PC-3 (cell line): Measurements from ENCODE around the gene FBXL4. TPM values are rescaled to one million over a fixed set of nuclear protein-coding genes. Genes with fewer than 3 reads are reported as not detected.

Experiments
- ATAC-seq: fragments of 200-7000 bp; cut with Tn5 transposase; 2 replicates; pipeline ENCODE4 v1.9.1; 2020; ENCODE audit warnings: mild to moderate bottlenecking, moderate library complexity
- BruUV-seq: library from RNA; stranded (reverse); fragments of 400-500 nt; replicated peaks from 2 replicates; lab custom pipeline; 2021; lab: Mats Ljungman, UMichigan
- CTCF ChIA-PET: fragments of 300-600 bp; sonication (Branson Sonifier 250); formaldehyde crosslinking; loops from one replicate; lab custom pipeline; 2022; ENCODE audit warnings: antibody characterized with exemption; lab: Charles Lee
- POLR2A ChIA-PET: fragments of 300-600 bp; sonication (Branson Sonifier 250); formaldehyde crosslinking; loops from one replicate; lab custom pipeline; 2022; ENCODE audit warnings: antibody characterized with exemption; ENCODE audit not compliant: unreplicated experiment; lab: Charles Lee
- DNase-seq: peaks from one replicate; pipeline ENCODE4 v3.0.0-alpha.2; 2015
- H2AFZ ChIP-seq: fragments of 300-600 bp; sonication (generic); 2 replicates; pipeline ENCODE4 v1.6.0; 2016; ENCODE audit warnings: antibody characterized with exemption, low read length
- H3F3A ChIP-seq: fragments of 300-600 bp; sonication (generic); one replicate; pipeline ENCODE4 v1.6.0; 2017; ENCODE audit warnings: antibody characterized with exemption, low read length, control low read depth, mild to moderate bottlenecking; ENCODE audit not compliant: unreplicated experiment
- H3K27ac ChIP-seq: fragments of 300-600 bp; sonication (generic); 2 replicates; pipeline ENCODE4 v1.5.1; 2016; ENCODE audit warnings: mild to moderate bottlenecking, low read length
- H3K27me3 ChIP-seq: fragments of 300-600 bp; sonication (generic); 2 replicates; pipeline ENCODE4 v1.6.1; 2016; ENCODE audit warnings: low read length, mixed read lengths
- H3K36me3 ChIP-seq: fragments of 300-600 bp; sonication (generic); 2 replicates; pipeline ENCODE4 v1.6.1; 2016; ENCODE audit warnings: low read depth, mixed run types, low read length, mixed read lengths
- H3K4me1 ChIP-seq: fragments of 300-600 bp; sonication (generic); 2 replicates; pipeline ENCODE4 v1.5.1; 2016; ENCODE audit warnings: low read length; ENCODE audit not compliant: insufficient read depth
- H3K4me2 ChIP-seq: fragments of 300-600 bp; sonication (generic); 2 replicates; pipeline ENCODE4 v1.6.0; 2016; ENCODE audit warnings: low read length
- H3K4me3 ChIP-seq: fragments of 300-600 bp; sonication (generic); 2 replicates; pipeline ENCODE4 v1.5.1; 2016; ENCODE audit warnings: mild to moderate bottlenecking, low read length, mixed read lengths
- H3K79me2 ChIP-seq: fragments of 300-600 bp; sonication (generic); 2 replicates; pipeline ENCODE4 v1.6.1; 2017; ENCODE audit warnings: low read length, mixed read lengths
- H3K9ac ChIP-seq: fragments of 300-600 bp; sonication (generic); 2 replicates; pipeline ENCODE4 v1.6.0; 2016; ENCODE audit warnings: mild to moderate bottlenecking, low read length
- H3K9me2 ChIP-seq: fragments of 300-600 bp; sonication (generic); replicated peaks from 2 replicates; pipeline ENCODE4 v1.6.1; 2016; ENCODE audit warnings: mixed run types, low read length, mixed read lengths
- H3K9me3 ChIP-seq: fragments of 300-600 bp; sonication (generic); 2 replicates; pipeline ENCODE4 v1.6.1; 2016; ENCODE audit warnings: low read length, mixed read lengths
- H4K20me1 ChIP-seq: fragments of 300-600 bp; sonication (generic); 2 replicates; pipeline ENCODE4 v1.6.1; 2016; ENCODE audit warnings: low read length, mixed read lengths
- EZH2 ChIP-seq: fragments of 300-600 bp; sonication (generic); IDR thresholded peaks from one replicate; pipeline ENCODE4 v1.6.1; 2017; ENCODE audit warnings: antibody characterized with exemption, mild to moderate bottlenecking, low read length; ENCODE audit not compliant: unreplicated experiment
- EZH2phosphoT487 ChIP-seq: fragments of 300-600 bp; sonication (generic); IDR thresholded peaks from 2 replicates; pipeline ENCODE4 v1.6.1; 2018; ENCODE audit warnings: mild to moderate bottlenecking, antibody characterized with exemption, low read length, borderline replicate concordance
- intact Hi-C: fragments of 100-400 bp; cut with micrococcal nuclease; formaldehyde crosslinking; loops from 2 replicates; pipeline ENCODE4 v1.9.0; 2023
- total RNA-seq: library from RNA; depleted of rRNA; stranded (reverse); fragments of >200 nt; gene quantifications from 2 replicates; pipeline ENCODE4 v1.2.3, GENCODE V29; 2014
- TF ChIP-seq, protein P1 (sequence below): fragments of 300-600 bp; sonication (generic); conservative IDR thresholded peaks from 2 replicates; pipeline ENCODE4 v1.5.1; 2017; ENCODE audit warnings: antibody characterized with exemption, low read depth, mild to moderate bottlenecking, low read length

Gene FBXL4
- total RNA-seq, 1 experiment from 2014 or later: 3.8 TPM

DNA sequence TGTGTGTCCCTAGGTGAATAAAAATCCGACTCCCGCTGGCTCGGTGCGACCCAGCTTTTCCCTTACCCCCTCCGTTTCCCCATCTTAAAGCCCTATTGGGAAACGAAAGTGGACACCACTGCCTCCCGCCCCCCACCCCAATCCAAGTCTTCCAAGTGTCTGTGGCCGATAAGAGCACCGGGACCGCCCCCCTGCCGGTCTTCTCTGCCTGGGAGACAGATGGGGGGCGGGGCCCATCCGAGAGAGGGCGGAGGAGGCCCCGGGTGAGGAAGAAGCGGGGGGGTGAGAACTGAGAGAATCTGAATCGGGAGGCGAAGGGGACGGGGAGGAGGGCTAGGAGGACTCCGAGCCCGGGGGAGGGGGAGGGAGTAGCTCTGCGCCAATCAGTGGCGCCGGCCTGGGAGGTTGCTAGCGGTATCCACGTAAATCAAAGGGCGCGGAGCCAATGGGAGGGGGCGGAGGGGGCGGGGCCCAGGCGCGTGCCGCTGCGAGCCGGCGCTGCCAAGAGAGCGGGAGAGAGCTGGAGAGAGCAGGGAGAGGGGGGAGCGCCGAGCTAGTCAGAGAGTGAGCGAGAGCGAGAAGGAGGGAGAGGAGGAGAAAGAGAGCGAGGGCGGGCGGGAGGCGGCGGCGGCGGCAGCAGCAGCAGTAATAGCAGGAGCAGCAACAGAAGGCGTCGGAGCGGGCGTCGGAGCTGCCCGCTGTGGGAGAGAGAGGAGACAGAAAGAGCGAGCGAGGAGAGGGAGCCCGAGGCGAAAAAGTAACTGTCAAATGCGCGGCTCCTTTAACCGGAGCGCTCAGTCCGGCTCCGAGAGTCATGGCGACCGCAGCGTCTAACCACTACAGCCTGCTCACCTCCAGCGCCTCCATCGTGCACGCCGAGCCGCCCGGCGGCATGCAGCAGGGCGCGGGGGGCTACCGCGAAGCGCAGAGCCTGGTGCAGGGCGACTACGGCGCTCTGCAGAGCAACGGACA, 113.4 kb downstream of the FBXL4 start, which contains the start of gene POU3F2:
Gene POU3F2 (plus strand): TSS at position 515 of the 972 bp plus-strand sequence. CDS start 300 bp downstream, at position 815.
- POLR2A ChIA-PET: no interaction called here
- Histone ChIP-seq H3K9me3 (no peaks in the 10 kb centered on the region), H3K4me1 (no peaks in the 10 kb centered on the region; the same call in 1 of the 2 replicates), H3F3A (no peaks in the 10 kb centered on the region), H3K4me3 (peak within 1 kb of the TSS; percentile 70), H3K36me3 (no peaks in the 10 kb centered on the region), H3K9me2 (no peaks in the 10 kb centered on the region), H4K20me1 (no peaks in the 10 kb centered on the region), H3K27me3 (peaks cover 90% of the 10 kb centered on the region), H2AFZ (peak within 1 kb of the TSS; percentile 42), H3K27ac (no peak within 1 kb of the TSS), H3K9ac (no peak within 1 kb of the TSS), H3K79me2 (no peaks in the 10 kb centered on the region), H3K4me2 (peak within 1 kb of the TSS; percentile 83)
- CTCF ChIA-PET: interaction anchor here (0.6 to 1.0 kb wide), 2 partner anchors 65 to 146 kb away, joined by 4 to 8 read pairs; no protein-coding TSS in a partner anchor
- TF ChIP-seq, protein P1, sequence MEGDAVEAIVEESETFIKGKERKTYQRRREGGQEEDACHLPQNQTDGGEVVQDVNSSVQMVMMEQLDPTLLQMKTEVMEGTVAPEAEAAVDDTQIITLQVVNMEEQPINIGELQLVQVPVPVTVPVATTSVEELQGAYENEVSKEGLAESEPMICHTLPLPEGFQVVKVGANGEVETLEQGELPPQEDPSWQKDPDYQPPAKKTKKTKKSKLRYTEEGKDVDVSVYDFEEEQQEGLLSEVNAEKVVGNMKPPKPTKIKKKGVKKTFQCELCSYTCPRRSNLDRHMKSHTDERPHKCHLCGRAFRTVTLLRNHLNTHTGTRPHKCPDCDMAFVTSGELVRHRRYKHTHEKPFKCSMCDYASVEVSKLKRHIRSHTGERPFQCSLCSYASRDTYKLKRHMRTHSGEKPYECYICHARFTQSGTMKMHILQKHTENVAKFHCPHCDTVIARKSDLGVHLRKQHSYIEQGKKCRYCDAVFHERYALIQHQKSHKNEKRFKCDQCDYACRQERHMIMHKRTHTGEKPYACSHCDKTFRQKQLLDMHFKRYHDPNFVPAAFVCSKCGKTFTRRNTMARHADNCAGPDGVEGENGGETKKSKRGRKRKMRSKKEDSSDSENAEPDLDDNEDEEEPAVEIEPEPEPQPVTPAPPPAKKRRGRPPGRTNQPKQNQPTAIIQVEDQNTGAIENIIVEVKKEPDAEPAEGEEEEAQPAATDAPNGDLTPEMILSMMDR: no peak
- TF ChIP-seq EZH2phosphoT487 (no peak), EZH2 (no peak)
- intact Hi-C loops: no loop called here
- DNase-seq (peak; percentile 61), ATAC-seq (peak; percentile 63)
- BruUV-seq: no TSS peak

DNA sequence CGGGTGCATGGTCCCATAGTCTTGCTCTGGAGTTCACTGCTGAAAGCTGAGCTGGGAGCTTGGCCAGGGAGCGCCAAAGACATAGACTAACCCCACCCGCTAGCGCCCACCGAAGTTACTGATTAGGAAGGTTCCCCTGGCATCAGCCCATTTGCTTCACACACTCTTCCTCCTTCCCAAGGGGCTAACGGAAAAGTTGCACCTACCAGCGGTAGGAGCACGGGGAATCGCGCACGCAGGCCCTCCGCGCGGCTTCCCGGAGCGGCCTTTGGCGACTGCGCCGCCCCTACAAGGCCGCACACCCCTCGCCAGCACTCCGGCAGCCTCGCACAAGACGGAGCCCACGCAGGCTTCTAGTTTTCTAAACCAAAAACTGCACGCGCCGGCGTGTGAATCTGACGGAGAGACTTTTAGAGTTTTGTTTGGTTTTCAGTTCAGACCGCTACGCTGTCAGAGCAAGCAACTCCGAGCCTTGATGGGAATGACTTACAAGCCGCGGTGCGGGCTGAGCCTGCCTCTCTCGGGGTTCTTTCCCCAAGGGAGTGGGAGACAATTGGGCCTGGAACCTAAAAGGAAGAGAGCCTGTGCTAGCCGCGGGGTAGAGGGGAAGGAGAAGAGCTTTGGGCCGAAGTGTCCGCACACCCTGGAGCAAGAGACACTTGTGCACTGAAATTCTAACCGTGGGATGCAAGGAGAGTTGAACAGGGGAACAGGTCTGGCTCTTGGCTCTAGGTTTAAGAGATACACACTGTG, 114.3 kb downstream of the FBXL4 start:
- TF ChIP-seq, protein P1: no peak
- no peak for TF ChIP-seq EZH2
- no peak for TF ChIP-seq EZH2phosphoT487
- Histone ChIP-seq H3K9me3 (no peaks in the 10 kb centered on the region), H2AFZ (peak overlapping the region; percentile 42), H3K4me2 (peak overlapping the region; percentile 83), H3F3A (no peaks in the 10 kb centered on the region), H3K9me2 (no peaks in the 10 kb centered on the region), H3K27ac (no peak overlapping the region), H4K20me1 (no peaks in the 10 kb centered on the region), H3K27me3 (peaks cover 90% of the 10 kb centered on the region), H3K4me1 (no peaks in the 10 kb centered on the region; the same call in 1 of the 2 replicates), H3K79me2 (no peaks in the 10 kb centered on the region), H3K9ac (no peak overlapping the region), H3K36me3 (no peaks in the 10 kb centered on the region), H3K4me3 (peak overlapping the region; percentile 70)
- intact Hi-C loops: no loop called here
- ChIA-PET CTCF (interaction anchor here (0.6 to 1.0 kb wide), 2 partner anchors 64 to 147 kb away, joined by 4 to 8 read pairs; no protein-coding TSS in a partner anchor), POLR2A (no interaction called here)
- peak; percentile 10 for DNase-seq
- BruUV-seq: no TSS peak
- peak; percentile 57 for ATAC-seq
